ENCODE data around the gene FOXS1. TPM values are rescaled to one million over a fixed set of nuclear protein-coding genes. Genes with fewer than 3 reads are reported as not detected.

Gene FOXS1
- total RNA-seq, 1 donor from 2014 or later = 0.22 TPM

- no peak for TF ChIP-seq CTCF (conservative IDR thresholded peaks at IDR 0.05)
- Mint-ChIP-seq H3K9me3 (no peaks in the 10 kb centered on the region), H3K36me3 (no peaks in the 10 kb centered on the region), H3K27me3 (peaks cover 7% of the 10 kb centered on the region), H3K27ac (no peak overlapping the region), H3K4me3 (no peak overlapping the region), H3K4me1 (ENCODE audit: unreplicated experiment) (peaks cover 16% of the 10 kb centered on the region)
- DNase-seq (ENCODE audit: extremely low spot score, unreplicated experiment) = no peak
Measured at GRCh38 chr20:31841928-31842327, 3.5 kb downstream of the FOXS1 start.

GRCh38 chr20:31840906-31841816 is 4.2 kb downstream of the FOXS1 start:
- Mint-ChIP-seq H3K4me3 (no peak overlapping the region), H3K9me3 (no peaks in the 10 kb centered on the region), H3K4me1 (ENCODE audit: unreplicated experiment) (peaks cover 19% of the 10 kb centered on the region), H3K36me3 (no peaks in the 10 kb centered on the region), H3K27ac (no peak overlapping the region), H3K27me3 (peaks cover 4% of the 10 kb centered on the region)
- no peak for TF ChIP-seq CTCF (conservative IDR thresholded peaks at IDR 0.05)
- DNase-seq (ENCODE audit: extremely low spot score, unreplicated experiment) = no peak

- Mint-ChIP-seq H3K4me1 (ENCODE audit: unreplicated experiment) (peaks cover 28% of the 10 kb centered on the region), H3K9me3 (no peaks in the 10 kb centered on the region), H3K27me3 (peaks cover 4% of the 10 kb centered on the region), H3K27ac (no peak overlapping the region), H3K4me3 (no peak overlapping the region), H3K36me3 (no peaks in the 10 kb centered on the region)
- no peak for DNase-seq (ENCODE audit: extremely low spot score, unreplicated experiment)
- no peak for TF ChIP-seq CTCF (conservative IDR thresholded peaks at IDR 0.05)
Measured at GRCh38 chr20:31839782-31840487, 5.5 kb downstream of the FOXS1 start.

- no peak overlapping the region for H3K27ac Mint-ChIP-seq
- H3K4me1 Mint-ChIP-seq (ENCODE audit: unreplicated experiment) = peaks cover 30% of the 10 kb centered on the region
- peaks cover 2% of the 10 kb centered on the region for H3K27me3 Mint-ChIP-seq
- no peak overlapping the region for H3K4me3 Mint-ChIP-seq
- no peaks in the 10 kb centered on the region for H3K9me3 Mint-ChIP-seq
- DNase-seq (ENCODE audit: extremely low spot score, unreplicated experiment) = no peak
- TF ChIP-seq CTCF (conservative IDR thresholded peaks at IDR 0.05) = no peak
- H3K36me3 Mint-ChIP-seq = no peaks in the 10 kb centered on the region
Measured at GRCh38 chr20:31838646-31839292, 6.6 kb downstream of the FOXS1 start.

GRCh38 chr20:31837896-31838397 is 7.5 kb downstream of the FOXS1 start:
- no peak for TF ChIP-seq CTCF (conservative IDR thresholded peaks at IDR 0.05)
- no peaks in the 10 kb centered on the region for H3K36me3 Mint-ChIP-seq
- H3K27me3 Mint-ChIP-seq = no peaks in the 10 kb centered on the region
- H3K4me3 Mint-ChIP-seq = no peak overlapping the region
- no peak overlapping the region for H3K27ac Mint-ChIP-seq
- no peak for DNase-seq (ENCODE audit: extremely low spot score, unreplicated experiment)
- H3K4me1 Mint-ChIP-seq (ENCODE audit: unreplicated experiment) = peaks cover 29% of the 10 kb centered on the region
- H3K9me3 Mint-ChIP-seq = no peaks in the 10 kb centered on the region
